Gastrocnemius medialis (tissue), 4 donors: ENCODE results near the gene SDK2.

Source experiments
- CTCF ChIP-seq, 5 experiments: fragments of 450-650 bp in 3 of 5; fragments of 200-600 bp in 2 of 5; sonication (generic) in 2 of 5; IDR thresholded peaks in 4 of 5; conservative IDR thresholded peaks in 1 of 5; 1 replicate in 4 of 5; 2 replicates in 1 of 5; pipeline ENCODE4 v1.5.1; 2016 to 2019; ENCODE audit warnings: antibody characterized with exemption in 5 of 5, mild to moderate bottlenecking in 3 of 5, moderate library complexity in 3 of 5
- POLR2A ChIP-seq, 2 donors: fragments of 450-650 bp; IDR thresholded peaks; one replicate each; pipeline ENCODE4 v1.6.1; 2017; ENCODE audit warnings: antibody characterized with exemption in 2 of 2, mild to moderate bottlenecking in 2 of 2, moderate library complexity in 2 of 2

GRCh38 chr17:73584049-73584448 lies 60.2 kb downstream of the SDK2 start:
- TF ChIP-seq CTCF (IDR thresholded peaks at IDR 0.05 in 4 of 5, conservative IDR thresholded peaks at IDR 0.05 in 1 of 5), result no peak
- no peak for TF ChIP-seq POLR2A (IDR thresholded peaks at IDR 0.05)
